ENCODE data around the gene CD1E. TPM values are rescaled to one million over a fixed set of nuclear protein-coding genes. Genes with fewer than 3 reads are reported as not detected.

The CD1E gene
- total and polyA plus RNA-seq, 2 of the 8 experiments (the other 6 are each of a cell fraction or from before 2014, with no cell fraction given), result not detected

DNA sequence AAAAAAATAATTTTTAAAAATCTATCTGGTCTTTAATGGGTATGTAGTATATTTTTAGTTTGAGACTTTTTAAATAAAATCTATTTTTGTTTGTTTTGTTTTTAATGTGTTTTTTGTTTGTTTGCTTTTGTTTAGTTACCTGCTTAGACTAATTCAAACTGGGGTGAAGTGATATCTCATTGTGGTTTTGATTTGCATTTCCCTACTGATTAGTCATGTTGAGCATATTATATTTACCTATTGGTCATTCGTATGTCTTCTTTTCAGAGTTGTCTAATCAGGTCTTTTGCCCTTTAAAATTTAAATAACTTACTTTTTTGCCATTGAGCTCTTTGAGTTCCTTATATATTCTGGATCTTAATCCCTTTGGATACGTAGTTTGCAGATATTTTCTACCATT lies 42.6 kb upstream of the CD1E start:
- no peaks in the 10 kb centered on the region for H3K4me1 ChIP-seq (replicated peaks in 1 of 4; ENCODE audit: control insufficient read depth in 3 of 4, insufficient read depth in 4 of 4, low read length in 3 of 4)
- H3K27ac ChIP-seq (ENCODE audit: low read depth, low read length), result no peak overlapping the region
- no peak overlapping the region for H3K56ac ChIP-seq (replicated peaks; ENCODE audit: insufficient read length, low read depth, low read length)
- ChIA-PET CTCF (ENCODE audit: partially characterized antibody) (no interaction called here), POLR2A (ENCODE audit: partially characterized antibody) (no interaction called here)
- DNase-seq (ENCODE audit: low read depth in 1 of 2, low spot score in 2 of 2), result no peak
- H3K23ac ChIP-seq (ENCODE audit: insufficient read length), result no peak overlapping the region
- 85% methylated on average over 2 of the region's 2 CpGs; no CpG with 5 or more reads in 1 of the 2 experiments for WGBS, 2 experiments (ENCODE audit: extremely low coverage in 1 of 2, insufficient coverage in 1 of 2, insufficient read length in 1 of 2, insufficient replicate concordance in 2 of 2, low coverage in 1 of 2, low lambda C conversion rate in 2 of 2, missing lambda C conversion rate in 1 of 2)
- H3K23me2 ChIP-seq (ENCODE audit: low read depth, low read length), result no peaks in the 10 kb centered on the region
- H3K14ac ChIP-seq (ENCODE audit: insufficient read length), result no peak overlapping the region
- no peak overlapping the region for H3K18ac ChIP-seq (ENCODE audit: extremely low read depth, low read length)
- no peak overlapping the region for H4K91ac ChIP-seq (replicated peaks; ENCODE audit: insufficient read length, low read length)
- no peaks in the 10 kb centered on the region for H3K27me3 ChIP-seq (replicated peaks in 1 of 4; ENCODE audit: control insufficient read depth in 3 of 4, extremely low read depth in 1 of 4, insufficient read depth in 3 of 4, low read length in 3 of 4)
- no peak overlapping the region for H2BK20ac ChIP-seq (ENCODE audit: low read length)
- no peak overlapping the region for H2BK15ac ChIP-seq (ENCODE audit: low read length)
- H3K4me2 ChIP-seq (ENCODE audit: insufficient read depth in 1 of 2, low read depth in 2 of 2, low read length in 2 of 2), result no peak overlapping the region
- no peaks in the 10 kb centered on the region for H3K9me3 ChIP-seq (ENCODE audit: insufficient read depth in 2 of 2, low read depth in 1 of 2, low read length in 1 of 2)
- H2BK120ac ChIP-seq (replicated peaks; ENCODE audit: low read depth, low read length), result no peak overlapping the region
- H4K8ac ChIP-seq (ENCODE audit: extremely low read depth, insufficient read depth, low read length), result no peak overlapping the region
- no peak overlapping the region for H2AK5ac ChIP-seq (ENCODE audit: low read depth, low read length)
- no peak overlapping the region for H2BK5ac ChIP-seq (ENCODE audit: low read depth, low read length)
- H3K79me1 ChIP-seq (ENCODE audit: low read depth, low read length), result no peaks in the 10 kb centered on the region
- no peak overlapping the region for H3K4me3 ChIP-seq (ENCODE audit: extremely low read depth in 1 of 4, insufficient read depth in 2 of 4, low read depth in 3 of 4, low read length in 4 of 4)
- H4K20me1 ChIP-seq (replicated peaks in 1 of 2; ENCODE audit: control insufficient read depth in 1 of 2, insufficient read depth in 2 of 2, low read length in 2 of 2), result no peaks in the 10 kb centered on the region
- H3K9ac ChIP-seq (replicated peaks in 1 of 4; ENCODE audit: extremely low read depth in 1 of 4, low read depth in 3 of 4, low read length in 3 of 4), result no peak overlapping the region
- no peaks in the 10 kb centered on the region for H3K36me3 ChIP-seq (ENCODE audit: control insufficient read depth in 2 of 4, insufficient read depth in 4 of 4, low read length in 3 of 4)
- H3K79me2 ChIP-seq (ENCODE audit: control insufficient read depth in 1 of 2, insufficient read depth in 2 of 2, low read length in 2 of 2), result no peaks in the 10 kb centered on the region
- H3K4ac ChIP-seq (replicated peaks; ENCODE audit: insufficient read length, low read depth, low read length), result no peak overlapping the region
- H2AFZ ChIP-seq (ENCODE audit: low read length), result no peak overlapping the region
- H2BK12ac ChIP-seq (ENCODE audit: low read depth, low read length), result no peak overlapping the region
- TF ChIP-seq POLR2AphosphoS5 (IDR thresholded peaks at IDR 0.05; ENCODE audit: low read depth, low read length) (no peak), CBX5 (IDR thresholded peaks at IDR 0.05; ENCODE audit: low read depth, low read length) (no peak), SIX5 (IDR thresholded peaks at IDR 0.05; ENCODE audit: low read depth, low read length) (no peak), KDM1A (IDR thresholded peaks at IDR 0.05; ENCODE audit: borderline replicate concordance, low read length) (no peak), HDAC2 (IDR thresholded peaks at IDR 0.05; ENCODE audit: borderline replicate concordance in 1 of 2, low read depth in 2 of 2, low read length in 2 of 2) (no peak)
- H4K5ac ChIP-seq (ENCODE audit: insufficient read length, low read depth, low read length), result no peak overlapping the region
- FAIRE-seq, result no peak

Data from H1 (cell line).